Camera-type eye (tissue), 1 donor: ENCODE measurements around the gene RELCH. TPM values are rescaled to one million over a fixed set of nuclear protein-coding genes. Genes with fewer than 3 reads are reported as not detected.

Experiments used
- total RNA-seq: library from RNA; depleted of rRNA; stranded (reverse); fragments of >200 nt; gene quantifications from one replicate; pipeline ENCODE4 v1.2.3, GENCODE V29; 2014

The RELCH gene, protein sequence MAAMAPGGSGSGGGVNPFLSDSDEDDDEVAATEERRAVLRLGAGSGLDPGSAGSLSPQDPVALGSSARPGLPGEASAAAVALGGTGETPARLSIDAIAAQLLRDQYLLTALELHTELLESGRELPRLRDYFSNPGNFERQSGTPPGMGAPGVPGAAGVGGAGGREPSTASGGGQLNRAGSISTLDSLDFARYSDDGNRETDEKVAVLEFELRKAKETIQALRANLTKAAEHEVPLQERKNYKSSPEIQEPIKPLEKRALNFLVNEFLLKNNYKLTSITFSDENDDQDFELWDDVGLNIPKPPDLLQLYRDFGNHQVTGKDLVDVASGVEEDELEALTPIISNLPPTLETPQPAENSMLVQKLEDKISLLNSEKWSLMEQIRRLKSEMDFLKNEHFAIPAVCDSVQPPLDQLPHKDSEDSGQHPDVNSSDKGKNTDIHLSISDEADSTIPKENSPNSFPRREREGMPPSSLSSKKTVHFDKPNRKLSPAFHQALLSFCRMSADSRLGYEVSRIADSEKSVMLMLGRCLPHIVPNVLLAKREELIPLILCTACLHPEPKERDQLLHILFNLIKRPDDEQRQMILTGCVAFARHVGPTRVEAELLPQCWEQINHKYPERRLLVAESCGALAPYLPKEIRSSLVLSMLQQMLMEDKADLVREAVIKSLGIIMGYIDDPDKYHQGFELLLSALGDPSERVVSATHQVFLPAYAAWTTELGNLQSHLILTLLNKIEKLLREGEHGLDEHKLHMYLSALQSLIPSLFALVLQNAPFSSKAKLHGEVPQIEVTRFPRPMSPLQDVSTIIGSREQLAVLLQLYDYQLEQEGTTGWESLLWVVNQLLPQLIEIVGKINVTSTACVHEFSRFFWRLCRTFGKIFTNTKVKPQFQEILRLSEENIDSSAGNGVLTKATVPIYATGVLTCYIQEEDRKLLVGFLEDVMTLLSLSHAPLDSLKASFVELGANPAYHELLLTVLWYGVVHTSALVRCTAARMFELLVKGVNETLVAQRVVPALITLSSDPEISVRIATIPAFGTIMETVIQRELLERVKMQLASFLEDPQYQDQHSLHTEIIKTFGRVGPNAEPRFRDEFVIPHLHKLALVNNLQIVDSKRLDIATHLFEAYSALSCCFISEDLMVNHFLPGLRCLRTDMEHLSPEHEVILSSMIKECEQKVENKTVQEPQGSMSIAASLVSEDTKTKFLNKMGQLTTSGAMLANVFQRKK
- 76.1 TPM for total RNA-seq

DNA sequence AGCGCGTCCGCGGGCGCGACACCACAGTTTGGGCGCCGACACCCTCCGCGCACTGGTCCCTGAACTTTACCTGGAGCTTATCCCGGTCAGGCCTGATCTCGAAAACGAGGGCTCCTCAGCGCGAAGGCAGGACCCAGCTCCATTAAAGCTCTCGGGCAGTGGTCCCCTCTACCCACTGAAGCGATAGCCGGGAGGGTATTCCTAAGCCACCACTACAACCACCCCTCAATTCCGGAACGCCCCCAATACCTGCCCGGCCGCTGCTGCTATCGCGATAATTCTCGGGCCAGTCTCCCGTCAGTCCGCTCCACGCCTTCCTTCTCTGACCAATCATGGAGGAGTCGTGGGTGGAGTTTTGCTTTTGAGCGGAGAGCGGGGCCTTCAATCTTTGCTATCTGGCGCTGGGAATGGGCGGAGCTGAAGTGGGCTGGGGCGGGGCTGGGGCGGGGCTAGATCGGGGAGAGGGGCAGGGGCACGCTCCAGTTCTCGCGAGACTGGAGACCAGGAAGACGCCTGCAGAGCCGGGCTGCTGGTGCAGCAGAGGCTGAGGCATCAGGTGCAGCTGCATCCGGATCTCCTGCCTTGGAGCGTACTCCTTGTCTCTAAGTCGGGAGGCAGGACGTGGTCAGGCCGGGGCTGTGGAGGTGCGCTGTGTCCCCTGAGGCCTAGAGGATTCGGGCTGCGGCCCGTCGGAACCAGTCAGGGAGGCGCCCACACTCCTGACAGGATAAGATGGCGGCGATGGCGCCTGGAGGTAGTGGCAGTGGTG is at the start of gene RELCH, which contains the start of gene PIGN:
Gene RELCH (plus strand): TSS at position 482 of the 769 bp plus-strand sequence. CDS start 251 bp downstream, at position 733.
Gene PIGN (minus strand): TSS at position 283 of the 769 bp plus-strand sequence. CDS start 25,703 bp downstream, outside the sequence.

GRCh38 chr18:62324917-62325805 is 138.1 kb downstream of the RELCH start, which contains the start of gene TNFRSF11A:
TSS of gene TNFRSF11A (plus strand) at chr18:62325310. CDS start at chr18:62325353, 43 bp downstream.

Other genes starting within 250 kb of the RELCH start
- 67.5 TPM for gene PIGN, start 199 bp upstream of the RELCH start, total RNA-seq
- gene TNFRSF11A, start 138.1 kb downstream of the RELCH start, total RNA-seq: 3.9 TPM